Measurements from ENCODE around the gene MXI1. TPM values are rescaled to one million over a fixed set of nuclear protein-coding genes. Genes with fewer than 3 reads are reported as not detected.
A peak's percentile ranks its signal among the peaks of the same experiment; 100 is the strongest.

MXI1 gene
- total and polyA plus RNA-seq, 7 experiments from 2014 or later, result 36.6 to 57.1 (median 52.7) TPM

GRCh38 chr10:110317866-110318850, 110.8 kb downstream of the MXI1 start:
- Histone ChIP-seq H3K4me1 (ENCODE audit: control insufficient read depth in 2 of 2, insufficient read depth in 2 of 2, low read length in 2 of 2) (no peaks in the 10 kb centered on the region), H3K4me3 (ENCODE audit: low read length) (no peak overlapping the region), H3K27me3 (ENCODE audit: control insufficient read depth in 2 of 2, insufficient read depth in 2 of 2, low read length in 2 of 2) (no peaks in the 10 kb centered on the region), H3K9me3 (ENCODE audit: control insufficient read depth in 2 of 3, low read length in 3 of 3) (peaks cover 0 to 8% (median 0%) of the 10 kb centered on the region in 3 experiments), H3K27ac (ENCODE audit: low read depth, low read length) (no peak overlapping the region), H3K36me3 (ENCODE audit: control insufficient read depth in 2 of 3, insufficient read depth in 3 of 3, low read length in 3 of 3) (no peaks in the 10 kb centered on the region)
- H3K36me3 Mint-ChIP-seq, result peaks cover 0 to 16% (median 6%) of the 10 kb centered on the region in 5 donors
- peaks cover 0 to 3% (median 0%) of the 10 kb centered on the region in 5 donors for H3K27me3 Mint-ChIP-seq
- CTCF ChIA-PET, result no interaction called here
- H3K27ac Mint-ChIP-seq, result no peak overlapping the region
- POLR2A ChIA-PET, result no interaction called here
- H3K9me3 Mint-ChIP-seq, result peaks cover 0 to 30% (median 12%) of the 10 kb centered on the region in 11 donors
- H3K4me3 Mint-ChIP-seq, result no peak overlapping the region
- peaks cover 0 to 22% (median 0%) of the 10 kb centered on the region in 7 donors for H3K4me1 Mint-ChIP-seq
- intact Hi-C loops (cut with micrococcal nuclease), result no loop called here
- no peak for ATAC-seq
- DNase-seq, result no peak

GRCh38 chr10:110321869-110322620, 114.6 kb downstream of the MXI1 start:
- Mint-ChIP-seq H3K36me3 (peaks cover 0 to 20% (median 7%) of the 10 kb centered on the region in 5 donors), H3K4me3 (no peak overlapping the region), H3K9me3 (peaks cover 0 to 30% (median 12%) of the 10 kb centered on the region in 11 donors), H3K27me3 (peaks cover 0 to 3% (median 0%) of the 10 kb centered on the region in 5 donors), H3K27ac (no peak overlapping the region), H3K4me1 (peaks cover 0 to 40% (median 0%) of the 10 kb centered on the region in 7 donors)
- Histone ChIP-seq H3K27ac (ENCODE audit: low read depth, low read length) (no peak overlapping the region), H3K4me3 (ENCODE audit: low read length) (no peak overlapping the region), H3K4me1 (ENCODE audit: control insufficient read depth in 2 of 2, insufficient read depth in 2 of 2, low read length in 2 of 2) (no peaks in the 10 kb centered on the region), H3K27me3 (ENCODE audit: control insufficient read depth in 2 of 2, insufficient read depth in 2 of 2, low read length in 2 of 2) (no peaks in the 10 kb centered on the region), H3K9me3 (ENCODE audit: control insufficient read depth in 2 of 3, low read length in 3 of 3) (peaks cover 0 to 8% (median 0%) of the 10 kb centered on the region in 3 experiments), H3K36me3 (ENCODE audit: control insufficient read depth in 2 of 3, insufficient read depth in 3 of 3, low read length in 3 of 3) (no peaks in the 10 kb centered on the region)
- DNase-seq (no peak), ATAC-seq (no peak)
- ChIA-PET POLR2A (no interaction called here), CTCF (no interaction called here)
- intact Hi-C loops (cut with micrococcal nuclease), result no loop called here

- ChIA-PET POLR2A (interaction anchor here (0.8 kb wide), 1 partner anchor 10 kb away, joined by 3 read pairs; no protein-coding TSS in a partner anchor), CTCF (no interaction called here)
- Mint-ChIP-seq H3K27me3 (peaks cover 0 to 3% (median 0%) of the 10 kb centered on the region in 5 donors), H3K4me1 (peaks cover 0 to 38% (median 0%) of the 10 kb centered on the region in 7 donors), H3K27ac (peak overlapping the region in 1 of 9 donors; percentile 3), H3K4me3 (no peak overlapping the region), H3K9me3 (peaks cover 0 to 30% (median 12%) of the 10 kb centered on the region in 11 donors), H3K36me3 (peaks cover 0 to 20% (median 7%) of the 10 kb centered on the region in 5 donors)
- intact Hi-C loops (cut with micrococcal nuclease), result no loop called here
- Histone ChIP-seq H3K4me3 (ENCODE audit: low read length) (no peak overlapping the region), H3K27me3 (ENCODE audit: control insufficient read depth in 2 of 2, insufficient read depth in 2 of 2, low read length in 2 of 2) (no peaks in the 10 kb centered on the region), H3K36me3 (ENCODE audit: control insufficient read depth in 2 of 3, insufficient read depth in 3 of 3, low read length in 3 of 3) (no peaks in the 10 kb centered on the region), H3K4me1 (ENCODE audit: control insufficient read depth in 2 of 2, insufficient read depth in 2 of 2, low read length in 2 of 2) (no peaks in the 10 kb centered on the region), H3K27ac (ENCODE audit: low read depth, low read length) (no peak overlapping the region), H3K9me3 (ENCODE audit: control insufficient read depth in 2 of 3, low read length in 3 of 3) (peaks cover 0 to 8% (median 0%) of the 10 kb centered on the region in 3 experiments)
- no peak for DNase-seq
- no peak for ATAC-seq
Observed at GRCh38 chr10:110323503-110323902, 116.1 kb downstream of the MXI1 start.

GRCh38 chr10:110324201-110324804, 116.9 kb downstream of the MXI1 start:
- POLR2A ChIA-PET, result no interaction called here

GRCh38 chr10:110324805-110325280, 117.4 kb downstream of the MXI1 start:
- Mint-ChIP-seq H3K4me3 (peak overlapping the region in 1 of 10 donors; percentile 15), H3K9me3 (peaks cover 3 to 32% (median 14%) of the 10 kb centered on the region in 11 donors), H3K27me3 (no peaks in the 10 kb centered on the region), H3K27ac (peak overlapping the region in 1 of 9 donors; percentile 60), H3K36me3 (peaks cover 0 to 28% (median 6%) of the 10 kb centered on the region in 5 donors), H3K4me1 (peaks cover 0 to 33% (median 0%) of the 10 kb centered on the region in 7 donors)
- Histone ChIP-seq H3K9me3 (ENCODE audit: control insufficient read depth in 2 of 3, low read length in 3 of 3) (peaks cover 0 to 8% (median 0%) of the 10 kb centered on the region in 3 experiments), H3K4me3 (ENCODE audit: low read length) (no peak overlapping the region), H3K4me1 (ENCODE audit: control insufficient read depth in 2 of 2, insufficient read depth in 2 of 2, low read length in 2 of 2) (no peaks in the 10 kb centered on the region), H3K27me3 (ENCODE audit: control insufficient read depth in 2 of 2, insufficient read depth in 2 of 2, low read length in 2 of 2) (no peaks in the 10 kb centered on the region), H3K36me3 (ENCODE audit: control insufficient read depth in 2 of 3, insufficient read depth in 3 of 3, low read length in 3 of 3) (no peaks in the 10 kb centered on the region), H3K27ac (ENCODE audit: low read depth, low read length) (no peak overlapping the region)
- intact Hi-C loops (cut with micrococcal nuclease), result no loop called here
- ChIA-PET CTCF (interaction anchor here (0.6 kb wide), 2 partner anchors 67 to 170 kb away, joined by 3 to 4 read pairs; no protein-coding TSS in a partner anchor), POLR2A (no interaction called here)
- no peak for ATAC-seq
- no peak for DNase-seq

More at GRCh38 chr10:110324201-110324804, 116.9 kb downstream of the MXI1 start:
- Mint-ChIP-seq H3K4me1 (peaks cover 0 to 33% (median 0%) of the 10 kb centered on the region in 7 donors), H3K9me3 (peaks cover 0 to 31% (median 12%) of the 10 kb centered on the region in 11 donors), H3K27me3 (peaks cover 0 to 2% (median 0%) of the 10 kb centered on the region in 5 donors), H3K4me3 (peak overlapping the region in 1 of 10 donors; percentile 15), H3K27ac (peak overlapping the region in 1 of 9 donors; percentile 60), H3K36me3 (peaks cover 0 to 26% (median 7%) of the 10 kb centered on the region in 5 donors)
- Histone ChIP-seq H3K27ac (ENCODE audit: low read depth, low read length) (no peak overlapping the region), H3K27me3 (ENCODE audit: control insufficient read depth in 2 of 2, insufficient read depth in 2 of 2, low read length in 2 of 2) (no peaks in the 10 kb centered on the region), H3K9me3 (ENCODE audit: control insufficient read depth in 2 of 3, low read length in 3 of 3) (peaks cover 0 to 8% (median 0%) of the 10 kb centered on the region in 3 experiments), H3K4me3 (ENCODE audit: low read length) (no peak overlapping the region), H3K36me3 (ENCODE audit: control insufficient read depth in 2 of 3, insufficient read depth in 3 of 3, low read length in 3 of 3) (no peaks in the 10 kb centered on the region), H3K4me1 (ENCODE audit: control insufficient read depth in 2 of 2, insufficient read depth in 2 of 2, low read length in 2 of 2) (no peaks in the 10 kb centered on the region)
- ATAC-seq, result no peak
- intact Hi-C loops (cut with micrococcal nuclease), result no loop called here
- CTCF ChIA-PET, result interaction anchor here (0.6 kb wide), 1 partner anchor 67 kb away, joined by 4 read pairs; no protein-coding TSS in a partner anchor
- no peak for DNase-seq

Measured in naive thymus-derived CD4-positive, alpha-beta T cell (primary cell).